Testis (tissue), 3 donors: ENCODE data around the gene ZFP2. TPM values are rescaled to one million over a fixed set of nuclear protein-coding genes. Genes with fewer than 3 reads are reported as not detected.
A peak's percentile ranks its signal among the peaks of the same experiment; 100 is the strongest.

Experiments
- DNase-seq: peaks from one replicate; pipeline ENCODE4 v3.0.0-alpha.2; 2019
- H3K27ac ChIP-seq, 2 donors: fragments of 200-600 bp; sonication (generic); one replicate each; pipeline ENCODE4 v1.5.1; 2019
- H3K27me3 ChIP-seq: fragments of 200-600 bp; sonication (generic); one replicate; pipeline ENCODE4 v1.5.1; 2019
- H3K36me3 ChIP-seq: fragments of 200-600 bp; sonication (generic); one replicate; pipeline ENCODE4 v1.5.1; 2017; ENCODE audit warnings: low read depth; ENCODE audit errors: missing control alignments
- H3K4me1 ChIP-seq: fragments of 200-600 bp; sonication (generic); one replicate; pipeline ENCODE4 v1.5.1; 2019
- H3K4me3 ChIP-seq, 2 donors: fragments of 200-600 bp; sonication (generic); one replicate each; pipeline ENCODE4 v1.5.1; 2017 to 2019
- H3K9me3 ChIP-seq: fragments of 200-600 bp; sonication (generic); one replicate; pipeline ENCODE4 v1.5.1; 2017
- CTCF ChIP-seq, 3 experiments: fragments of 450-650 bp in 2 of 3; fragments of 200-600 bp in 1 of 3; sonication (generic) in 1 of 3; IDR thresholded peaks; one replicate each; pipeline ENCODE4 v1.5.1; 2016 to 2019; ENCODE audit warnings: antibody characterized with exemption in 3 of 3, mild to moderate bottlenecking in 2 of 3, moderate library complexity in 1 of 3
- POLR2A ChIP-seq: fragments of 450-650 bp; IDR thresholded peaks from one replicate; pipeline ENCODE4 v1.6.1; 2017; ENCODE audit warnings: antibody characterized with exemption, mild to moderate bottlenecking, moderate library complexity
- WGBS, 2 donors: methylation state at CpG; one replicate each; pipeline ENCODE4 v1.1.5; 2018; 5-methylcytosine and 5-hydroxymethylcytosine counted together
- intact Hi-C: fragments of 100-400 bp; cut with DNase I; formaldehyde crosslinking; loops from one replicate; pipeline ENCODE4 v1.15.1; 2023; ENCODE audit warnings: low total_unique reads
- polyA plus RNA-seq: library from polyadenylated mRNA; stranded (reverse); fragments of 350-450 nt; fragmentation: Illumina TruSeq; extraction: RNeasy Lipid Tissue Mini Kit (QIAGEN cat#74804); gene quantifications from one replicate; pipeline ENCODE4 v1.2.3, GENCODE V29; 2014; ENCODE audit warnings: low read depth, low replicate concordance; ENCODE audit not compliant: insufficient read depth
- total RNA-seq, 2 donors: library from RNA; depleted of rRNA; stranded (reverse); fragments of >200 nt; gene quantifications; one replicate each; pipeline ENCODE4 v1.2.3, GENCODE V29; 2016

ZFP2 gene
- total and polyA plus RNA-seq, 3 donors from 2014 or later, result 2.7 to 10.4 (median 6.8) TPM

GRCh38 chr5:178940569-178941360, 45.1 kb downstream of the ZFP2 start, which contains the start of gene ZNF454:
ZNF454 (plus strand) TSS chr5:178941198; CDS start chr5:178942792, 1,594 bp downstream.
- Histone ChIP-seq H3K4me3 (peak within 1 kb of the TSS; percentile 72 to 75), H3K9me3 (no peaks in the 10 kb centered on the region), H3K27ac (peak within 1 kb of the TSS; percentile 28 to 72), H3K4me1 (peaks cover 4% of the 10 kb centered on the region), H3K36me3 (no peaks in the 10 kb centered on the region), H3K27me3 (no peaks in the 10 kb centered on the region)
- intact Hi-C loops, result no loop called here
- peak; percentile 96 for DNase-seq
- peak; percentile 29 for TF ChIP-seq POLR2A
- TF ChIP-seq CTCF (IDR thresholded peaks at IDR 0.05), result no peak
- WGBS, 2 donors, result 1 to 9% methylated on average over 13 to 65 of the region's 69 CpGs

- no peaks in the 10 kb centered on the region for H3K27me3 ChIP-seq
- peak; percentile 48 for DNase-seq
- intact Hi-C loops, result no loop called here
- no peak overlapping the region for H3K27ac ChIP-seq
- no peak for TF ChIP-seq POLR2A
- no peak for TF ChIP-seq CTCF (IDR thresholded peaks at IDR 0.05)
- peak overlapping the region; percentile 72 to 75 for H3K4me3 ChIP-seq
- H3K4me1 ChIP-seq, result peaks cover 4% of the 10 kb centered on the region
- WGBS, 2 donors, result 0% methylated on average over 6 to 21 of the region's 23 CpGs
- no peaks in the 10 kb centered on the region for H3K36me3 ChIP-seq
- H3K9me3 ChIP-seq, result no peaks in the 10 kb centered on the region
Measured at GRCh38 chr5:178941361-178941760, 45.6 kb downstream of the ZFP2 start.

- no peak for DNase-seq
- H3K36me3 ChIP-seq, result no peaks in the 10 kb centered on the region
- H3K9me3 ChIP-seq, result no peaks in the 10 kb centered on the region
- H3K27ac ChIP-seq, result no peak overlapping the region
- H3K4me1 ChIP-seq, result no peaks in the 10 kb centered on the region
- 95 to 98% methylated on average over 5 of the region's 5 CpGs for WGBS, 2 donors
- no peak for TF ChIP-seq POLR2A
- TF ChIP-seq CTCF (IDR thresholded peaks at IDR 0.05), result no peak
- intact Hi-C loops, result no loop called here
- no peak overlapping the region for H3K4me3 ChIP-seq
- no peaks in the 10 kb centered on the region for H3K27me3 ChIP-seq
Measured at GRCh38 chr5:178965465-178966055, 69.8 kb downstream of the ZFP2 start.

- intact Hi-C loops, result no loop called here
- TF ChIP-seq CTCF (IDR thresholded peaks at IDR 0.05) (no peak), POLR2A (no peak)
- H3K27ac ChIP-seq, result no peak overlapping the region
- no peaks in the 10 kb centered on the region for H3K4me1 ChIP-seq
- H3K9me3 ChIP-seq, result no peaks in the 10 kb centered on the region
- H3K36me3 ChIP-seq, result no peaks in the 10 kb centered on the region
- DNase-seq, result no peak
- no peaks in the 10 kb centered on the region for H3K27me3 ChIP-seq
- no peak overlapping the region for H3K4me3 ChIP-seq
- 98% methylated on average over 15 of the region's 15 CpGs for WGBS, 2 donors
Measured at GRCh38 chr5:178981381-178981780, 85.7 kb downstream of the ZFP2 start.

Other genes with a start within 250 kb of the ZFP2 start
- 10 to 100 TPM; 14.2 to 30.0 TPM for gene ZNF354A, start 165.3 kb upstream of the ZFP2 start, total RNA-seq
- 10.5 TPM for gene ZNF354A, start 165.3 kb upstream of the ZFP2 start, polyA plus RNA-seq
- 10 to 100 TPM; 24.3 to 30.8 TPM for gene ZNF354B, start 36.0 kb upstream of the ZFP2 start, total RNA-seq
- 6.5 TPM for gene ZNF354B, start 36.0 kb upstream of the ZFP2 start, polyA plus RNA-seq
- 1 to 10 TPM; 6.8 to 8.9 TPM for gene ZNF454, start 45.3 kb downstream of the ZFP2 start, total RNA-seq
- gene ZNF454, start 45.3 kb downstream of the ZFP2 start, polyA plus RNA-seq, result 4.4 TPM
- 1 to 10 TPM in 1 of 2 donors, under 1 TPM in 1; 0.47 to 1.1 TPM for gene GRM6, start 99.4 kb downstream of the ZFP2 start, total RNA-seq
- gene GRM6, start 99.4 kb downstream of the ZFP2 start, polyA plus RNA-seq, result 0.29 TPM
- 10 to 100 TPM; 21.8 to 22.8 TPM for gene ZNF879, start 127.9 kb downstream of the ZFP2 start, total RNA-seq
- 8.4 TPM for gene ZNF879, start 127.9 kb downstream of the ZFP2 start, polyA plus RNA-seq
- 1 to 10 TPM; 4.6 to 4.8 TPM for gene ZNF354C, start 164.5 kb downstream of the ZFP2 start, total RNA-seq
- gene ZNF354C, start 164.5 kb downstream of the ZFP2 start, polyA plus RNA-seq, result 4.0 TPM